NCI-H2227 treated with DMSO at 0.1 percent for 48 hours (cell line): Measurements from ENCODE around the gene UBXN1.
"Not testable (repeated sequence)": the region's sequence is repeated elsewhere in the genome, so short reads cannot be mapped to it uniquely, and the experiment has no call there.

ENCODE experiments used
- DNase-seq: peaks from one replicate; lab custom pipeline; 2025; lab: John Stamatoyannopoulos, UW

Gene UBXN1

GRCh38 chr11:62671608-62672389 lies 7.1 kb downstream of the UBXN1 start, which contains the start of the genes LBHD1 and UQCC3:
Gene LBHD1 (minus strand): TSS chr11:62672267. CDS start chr11:62670031, 2,236 bp downstream.
Gene UQCC3 (plus strand): TSS chr11:62671673. CDS start chr11:62671746, 73 bp downstream.
- DNase-seq, result peak; percentile 83

- no peak for DNase-seq
Observed at GRCh38 chr11:62671236-62671607, 7.7 kb downstream of the UBXN1 start.

- DNase-seq, result no peak
Observed at GRCh38 chr11:62669420-62670161, 9.3 kb downstream of the UBXN1 start.

- DNase-seq, result no peak
Observed at GRCh38 chr11:62667460-62667859, 11.4 kb downstream of the UBXN1 start.

GRCh38 chr11:62666259-62666926 lies 12.5 kb downstream of the UBXN1 start:
- DNase-seq, result no peak

GRCh38 chr11:62665599-62666258 lies 13.1 kb downstream of the UBXN1 start:
- DNase-seq, result peak; percentile 75

GRCh38 chr11:62665075-62665598 lies 13.7 kb downstream of the UBXN1 start, which contains the start of the genes C11orf98 and CSKMT:
Gene C11orf98 (minus strand): TSS chr11:62665210. CDS start chr11:62665169, 41 bp downstream.
Gene CSKMT (plus strand): TSS chr11:62665312. CDS start chr11:62665880, 568 bp downstream.
- DNase-seq, result peak; percentile 96

GRCh38 chr11:62664405-62665074 lies 14.3 kb downstream of the UBXN1 start:
- DNase-seq, result peak; percentile 93

- no peak for DNase-seq
Observed at GRCh38 chr11:62656796-62657429, 22.0 kb downstream of the UBXN1 start.

- no peak for DNase-seq
Observed at GRCh38 chr11:62654297-62654696, 24.6 kb downstream of the UBXN1 start.

GRCh38 chr11:62652161-62653006 lies 26.5 kb downstream of the UBXN1 start:
- DNase-seq, result no peak

GRCh38 chr11:62650283-62650682 lies 28.6 kb downstream of the UBXN1 start:
- not testable (repeated sequence) for DNase-seq

GRCh38 chr11:62649486-62649885 lies 29.4 kb downstream of the UBXN1 start:
- no peak for DNase-seq

GRCh38 chr11:62648967-62649364 lies 29.9 kb downstream of the UBXN1 start:
- DNase-seq, result no peak

GRCh38 chr11:62648185-62648966 lies 30.5 kb downstream of the UBXN1 start:
- no peak for DNase-seq

GRCh38 chr11:62647609-62648005 lies 31.3 kb downstream of the UBXN1 start:
- no peak for DNase-seq

GRCh38 chr11:62646825-62647608 lies 31.9 kb downstream of the UBXN1 start:
- DNase-seq, result no peak
